ENCODE measurements around the gene LHFPL5. TPM values are rescaled to one million over a fixed set of nuclear protein-coding genes. Genes with fewer than 3 reads are reported as not detected.
A peak's percentile ranks its signal among the peaks of the same experiment; 100 is the strongest.

Gene LHFPL5
- total RNA-seq (2021) (1.2 and 1.7 TPM in 2 replicates), Bru-seq, nascent RNA (percentile 31 among the genes with signal in this experiment), BruChase-seq, experiment 1, labeled RNA remaining after a 2-hour chase (percentile 25 among the genes with signal in this experiment), BruChase-seq, experiment 2, labeled RNA remaining after a 6-hour chase (percentile 12 among the genes with signal in this experiment)
- long read RNA-seq, partial matches to known transcripts: 0 of 2 reads
- long read RNA-seq, other reads (novel, unspliced or antisense): 2 of 2 reads

DNA sequence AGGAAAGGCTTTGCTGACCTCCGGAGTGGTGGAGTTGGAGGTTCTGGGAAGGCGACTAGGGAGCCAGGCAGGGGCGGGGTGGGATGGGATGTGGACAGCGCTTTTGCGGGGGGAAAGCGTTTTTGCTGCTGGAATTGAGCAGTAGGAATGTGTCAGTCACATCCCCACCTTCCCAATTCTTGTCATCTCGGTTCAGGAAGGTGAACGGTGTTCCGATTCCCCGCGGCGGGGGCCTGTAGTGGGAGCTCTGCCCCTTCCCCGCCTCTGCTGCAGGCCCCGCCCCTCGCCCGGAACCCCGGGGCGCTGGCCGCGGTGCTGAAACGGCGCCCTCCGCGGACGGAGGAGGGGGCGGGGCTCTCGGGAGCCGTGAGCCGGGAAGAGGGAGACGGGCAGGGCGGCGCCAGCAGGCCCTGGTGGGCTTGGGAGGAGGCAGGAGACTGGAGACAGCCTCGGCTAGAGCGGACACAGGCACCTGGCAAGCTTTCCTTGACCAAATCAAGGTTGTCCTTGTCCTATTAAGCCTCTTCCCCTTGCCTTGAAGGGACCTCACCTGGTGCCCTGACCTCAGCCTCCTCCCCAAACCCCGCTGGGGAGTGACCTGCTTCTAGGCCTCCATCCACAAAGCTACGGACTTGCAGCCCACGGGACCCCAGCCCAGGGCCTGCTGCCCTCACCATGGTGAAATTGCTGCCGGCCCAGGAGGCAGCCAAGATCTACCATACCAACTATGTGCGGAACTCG, at the start of gene LHFPL5:
Gene LHFPL5 (plus strand): TSS at position 357 of the 741 bp plus-strand sequence. CDS start 319 bp downstream, at position 676.
- Histone ChIP-seq H3K27me3 (ENCODE audit: insufficient read depth, low read depth) (no peaks in the 10 kb centered on the region), H3K4me3 (peak within 1 kb of the TSS; percentile 49; the same call in 1 of the 2 replicates), H3K9me3 (ENCODE audit: insufficient read depth, low read depth) (no peaks in the 10 kb centered on the region), H3K27ac (no peak within 1 kb of the TSS), H3K9me2 (ENCODE audit: insufficient read depth) (no peaks in the 10 kb centered on the region), H3F3A (ENCODE audit: insufficient read depth, low read depth) (peaks cover 2% of the 10 kb centered on the region; the same call in 1 of the 2 replicates), H3K4me1 (replicated peaks; ENCODE audit: insufficient read depth) (peaks cover 3% of the 10 kb centered on the region), H3K36me3 (ENCODE audit: low read depth) (no peaks in the 10 kb centered on the region), H4K20me1 (ENCODE audit: insufficient read depth) (no peaks in the 10 kb centered on the region), H3K79me2 (ENCODE audit: low read depth) (no peaks in the 10 kb centered on the region), H2AFZ (peak within 1 kb of the TSS; percentile 74), H3K4me2 (peak within 1 kb of the TSS; percentile 73)
- peak in 1 of 2 experiments; percentile 58 for DNase-seq
- CTCF ChIA-PET: no interaction called here
- POLR2A ChIA-PET (ENCODE audit: unreplicated experiment): no interaction called here
- BruUV-seq (replicated peaks): no TSS peak
- no peak for TF ChIP-seq EZH2 (IDR thresholded peaks at IDR 0.05; ENCODE audit: low read depth)
- TF ChIP-seq, protein P1, sequence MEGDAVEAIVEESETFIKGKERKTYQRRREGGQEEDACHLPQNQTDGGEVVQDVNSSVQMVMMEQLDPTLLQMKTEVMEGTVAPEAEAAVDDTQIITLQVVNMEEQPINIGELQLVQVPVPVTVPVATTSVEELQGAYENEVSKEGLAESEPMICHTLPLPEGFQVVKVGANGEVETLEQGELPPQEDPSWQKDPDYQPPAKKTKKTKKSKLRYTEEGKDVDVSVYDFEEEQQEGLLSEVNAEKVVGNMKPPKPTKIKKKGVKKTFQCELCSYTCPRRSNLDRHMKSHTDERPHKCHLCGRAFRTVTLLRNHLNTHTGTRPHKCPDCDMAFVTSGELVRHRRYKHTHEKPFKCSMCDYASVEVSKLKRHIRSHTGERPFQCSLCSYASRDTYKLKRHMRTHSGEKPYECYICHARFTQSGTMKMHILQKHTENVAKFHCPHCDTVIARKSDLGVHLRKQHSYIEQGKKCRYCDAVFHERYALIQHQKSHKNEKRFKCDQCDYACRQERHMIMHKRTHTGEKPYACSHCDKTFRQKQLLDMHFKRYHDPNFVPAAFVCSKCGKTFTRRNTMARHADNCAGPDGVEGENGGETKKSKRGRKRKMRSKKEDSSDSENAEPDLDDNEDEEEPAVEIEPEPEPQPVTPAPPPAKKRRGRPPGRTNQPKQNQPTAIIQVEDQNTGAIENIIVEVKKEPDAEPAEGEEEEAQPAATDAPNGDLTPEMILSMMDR (conservative IDR thresholded peaks at IDR 0.05): no peak
- intact Hi-C loops (cut with micrococcal nuclease; ENCODE audit: unreplicated experiment): no loop called here

DNA sequence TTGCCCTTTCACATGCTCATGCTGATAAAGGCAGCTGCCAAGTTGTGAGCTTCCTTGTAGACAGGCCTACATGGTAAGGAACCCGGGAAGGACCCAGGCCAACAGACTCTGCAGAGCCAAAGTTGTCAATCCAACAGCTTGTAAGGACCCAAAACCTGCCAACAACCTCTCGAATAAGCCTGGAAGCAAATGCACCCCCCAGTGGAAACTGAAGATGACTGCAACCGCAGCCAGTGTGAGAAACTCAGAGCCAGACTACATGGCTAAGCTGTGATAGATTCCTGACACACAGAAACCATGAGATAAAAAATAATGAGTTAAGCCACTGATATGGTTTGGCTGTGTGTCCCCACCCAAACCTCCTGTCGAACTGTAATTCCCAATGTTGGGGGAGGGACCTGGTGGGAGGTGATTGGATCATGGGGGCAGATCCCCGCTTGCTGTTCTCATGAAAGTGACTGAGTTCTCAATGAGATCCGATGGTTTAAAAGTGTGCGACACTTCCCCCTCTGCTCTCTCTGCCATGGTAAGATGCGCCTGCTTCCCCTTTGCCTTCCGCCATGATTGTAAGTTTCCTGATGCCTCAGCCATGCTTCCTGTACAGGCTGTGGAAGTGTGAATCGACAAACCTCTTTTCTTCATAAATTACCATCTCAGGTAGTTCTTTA, 47.6 kb upstream of the LHFPL5 start:
- H3K4me2 ChIP-seq: no peak overlapping the region
- CTCF ChIA-PET: interaction anchor here (0.7 kb wide), 1 partner anchor 24 kb away, joined by 7 read pairs; no protein-coding TSS in a partner anchor
- no peaks in the 10 kb centered on the region for H3K79me2 ChIP-seq (ENCODE audit: low read depth)
- no peaks in the 10 kb centered on the region for H3K27me3 ChIP-seq (ENCODE audit: insufficient read depth, low read depth)
- no peak overlapping the region for H3K27ac ChIP-seq
- H3F3A ChIP-seq (ENCODE audit: insufficient read depth, low read depth): peaks cover 14% of the 10 kb centered on the region
- TF ChIP-seq, protein P1 (conservative IDR thresholded peaks at IDR 0.05): peak; percentile 48; the same call in 1 of the 2 replicates
- TF ChIP-seq EZH2 (IDR thresholded peaks at IDR 0.05; ENCODE audit: low read depth): no peak
- no peaks in the 10 kb centered on the region for H3K9me2 ChIP-seq (ENCODE audit: insufficient read depth)
- no peak overlapping the region for H2AFZ ChIP-seq
- no peaks in the 10 kb centered on the region for H4K20me1 ChIP-seq (ENCODE audit: insufficient read depth)
- BruUV-seq (replicated peaks): no TSS peak
- H3K36me3 ChIP-seq (ENCODE audit: low read depth): no peaks in the 10 kb centered on the region
- no peaks in the 10 kb centered on the region for H3K9me3 ChIP-seq (ENCODE audit: insufficient read depth, low read depth)
- DNase-seq: no peak
- POLR2A ChIA-PET (ENCODE audit: unreplicated experiment): no interaction called here
- no peak overlapping the region for H3K4me3 ChIP-seq
- intact Hi-C loops (cut with micrococcal nuclease; ENCODE audit: unreplicated experiment): no loop called here
- H3K4me1 ChIP-seq (replicated peaks; ENCODE audit: insufficient read depth): peaks cover 13% of the 10 kb centered on the region

DNA sequence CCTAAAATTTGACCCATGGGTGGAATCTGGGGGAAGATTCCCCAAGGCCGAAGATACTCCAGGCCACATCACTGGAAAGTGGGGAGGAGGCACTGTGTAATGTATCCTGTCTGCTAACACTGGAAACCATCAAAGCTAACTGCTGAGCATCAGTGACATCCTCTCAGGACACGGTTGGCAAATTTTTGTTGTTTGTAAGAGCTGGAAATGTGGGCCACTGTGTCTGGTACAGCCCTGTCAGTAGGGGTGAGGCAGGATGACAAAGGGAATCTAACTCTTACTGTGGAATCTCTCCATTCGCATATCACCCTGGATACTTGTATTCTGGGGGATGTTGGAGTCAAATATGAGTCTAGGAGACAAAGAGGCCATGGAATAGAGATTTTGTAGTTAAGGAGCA, 45.7 kb upstream of the LHFPL5 start:
- peaks cover 4% of the 10 kb centered on the region; the same call in 1 of the 2 replicates for H3K27me3 ChIP-seq (ENCODE audit: insufficient read depth, low read depth)
- no peak overlapping the region for H3K4me3 ChIP-seq
- H3K27ac ChIP-seq: no peak overlapping the region
- no peak for TF ChIP-seq EZH2 (IDR thresholded peaks at IDR 0.05; ENCODE audit: low read depth)
- TF ChIP-seq, protein P1 (conservative IDR thresholded peaks at IDR 0.05): no peak
- no peak overlapping the region for H2AFZ ChIP-seq
- ChIA-PET POLR2A (ENCODE audit: unreplicated experiment) (interaction anchor here (0.7 kb wide), 1 partner anchor 463 kb away, joined by 5 read pairs; no protein-coding TSS in a partner anchor), CTCF (interaction anchor here (0.6 kb wide), 1 partner anchor 255 kb away, joined by 3 read pairs; no protein-coding TSS in a partner anchor)
- intact Hi-C loops (cut with micrococcal nuclease; ENCODE audit: unreplicated experiment): no loop called here
- no peak for DNase-seq
- H3K4me2 ChIP-seq: no peak overlapping the region
- H3K79me2 ChIP-seq (ENCODE audit: low read depth): no peaks in the 10 kb centered on the region
- H3K9me2 ChIP-seq (ENCODE audit: insufficient read depth): no peaks in the 10 kb centered on the region
- no peaks in the 10 kb centered on the region for H4K20me1 ChIP-seq (ENCODE audit: insufficient read depth)
- H3K4me1 ChIP-seq (replicated peaks; ENCODE audit: insufficient read depth): peaks cover 9% of the 10 kb centered on the region
- H3K36me3 ChIP-seq (ENCODE audit: low read depth): no peaks in the 10 kb centered on the region
- H3K9me3 ChIP-seq (ENCODE audit: insufficient read depth, low read depth): no peaks in the 10 kb centered on the region
- BruUV-seq (replicated peaks): no TSS peak
- peaks cover 13% of the 10 kb centered on the region for H3F3A ChIP-seq (ENCODE audit: insufficient read depth, low read depth)

Measured in PC-9 (cell line).